Measurements from ENCODE around the gene KIF26A.

- TF ChIP-seq, protein P1, sequence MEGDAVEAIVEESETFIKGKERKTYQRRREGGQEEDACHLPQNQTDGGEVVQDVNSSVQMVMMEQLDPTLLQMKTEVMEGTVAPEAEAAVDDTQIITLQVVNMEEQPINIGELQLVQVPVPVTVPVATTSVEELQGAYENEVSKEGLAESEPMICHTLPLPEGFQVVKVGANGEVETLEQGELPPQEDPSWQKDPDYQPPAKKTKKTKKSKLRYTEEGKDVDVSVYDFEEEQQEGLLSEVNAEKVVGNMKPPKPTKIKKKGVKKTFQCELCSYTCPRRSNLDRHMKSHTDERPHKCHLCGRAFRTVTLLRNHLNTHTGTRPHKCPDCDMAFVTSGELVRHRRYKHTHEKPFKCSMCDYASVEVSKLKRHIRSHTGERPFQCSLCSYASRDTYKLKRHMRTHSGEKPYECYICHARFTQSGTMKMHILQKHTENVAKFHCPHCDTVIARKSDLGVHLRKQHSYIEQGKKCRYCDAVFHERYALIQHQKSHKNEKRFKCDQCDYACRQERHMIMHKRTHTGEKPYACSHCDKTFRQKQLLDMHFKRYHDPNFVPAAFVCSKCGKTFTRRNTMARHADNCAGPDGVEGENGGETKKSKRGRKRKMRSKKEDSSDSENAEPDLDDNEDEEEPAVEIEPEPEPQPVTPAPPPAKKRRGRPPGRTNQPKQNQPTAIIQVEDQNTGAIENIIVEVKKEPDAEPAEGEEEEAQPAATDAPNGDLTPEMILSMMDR (IDR thresholded peaks at IDR 0.05; ENCODE audit: insufficient read depth, low read length, poor library complexity, severe bottlenecking), result no peak
- TF ChIP-seq EZH2phosphoT487 (conservative IDR thresholded peaks at IDR 0.05; ENCODE audit: low read length), result no peak
Observed at GRCh38 chr14:104161602-104162367, 23.4 kb downstream of the KIF26A start.
